ENCODE results near the gene TMEM125.

Gene TMEM125

DNA sequence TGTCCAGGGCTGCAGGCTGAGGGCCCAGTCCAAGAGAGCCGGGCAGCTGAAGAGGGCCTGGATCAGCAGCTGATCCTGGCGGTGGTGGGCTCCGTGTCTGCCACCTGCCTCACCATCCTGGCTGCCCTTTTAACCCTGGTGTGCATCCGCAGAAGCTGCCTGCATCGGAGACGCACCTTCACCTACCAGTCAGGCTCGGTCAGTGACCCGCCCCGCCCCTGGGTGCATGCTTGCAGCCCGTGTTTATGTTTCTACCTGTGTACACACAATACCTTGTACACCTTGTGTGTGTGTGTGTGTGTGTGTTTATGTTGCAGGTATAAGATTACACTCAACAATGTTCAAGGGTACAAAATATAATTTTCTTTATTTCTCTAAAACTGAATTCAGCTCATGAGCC is 44.0 kb downstream of the TMEM125 start:
- in situ Hi-C loops (cut with HindIII; ENCODE audit: low sequenced_read_pairs): no loop called here
- TF ChIP-seq, protein P1, sequence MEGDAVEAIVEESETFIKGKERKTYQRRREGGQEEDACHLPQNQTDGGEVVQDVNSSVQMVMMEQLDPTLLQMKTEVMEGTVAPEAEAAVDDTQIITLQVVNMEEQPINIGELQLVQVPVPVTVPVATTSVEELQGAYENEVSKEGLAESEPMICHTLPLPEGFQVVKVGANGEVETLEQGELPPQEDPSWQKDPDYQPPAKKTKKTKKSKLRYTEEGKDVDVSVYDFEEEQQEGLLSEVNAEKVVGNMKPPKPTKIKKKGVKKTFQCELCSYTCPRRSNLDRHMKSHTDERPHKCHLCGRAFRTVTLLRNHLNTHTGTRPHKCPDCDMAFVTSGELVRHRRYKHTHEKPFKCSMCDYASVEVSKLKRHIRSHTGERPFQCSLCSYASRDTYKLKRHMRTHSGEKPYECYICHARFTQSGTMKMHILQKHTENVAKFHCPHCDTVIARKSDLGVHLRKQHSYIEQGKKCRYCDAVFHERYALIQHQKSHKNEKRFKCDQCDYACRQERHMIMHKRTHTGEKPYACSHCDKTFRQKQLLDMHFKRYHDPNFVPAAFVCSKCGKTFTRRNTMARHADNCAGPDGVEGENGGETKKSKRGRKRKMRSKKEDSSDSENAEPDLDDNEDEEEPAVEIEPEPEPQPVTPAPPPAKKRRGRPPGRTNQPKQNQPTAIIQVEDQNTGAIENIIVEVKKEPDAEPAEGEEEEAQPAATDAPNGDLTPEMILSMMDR (IDR thresholded peaks at IDR 0.05; ENCODE audit: low read depth, low read length): no peak
- no peak overlapping the region for H3K4me3 ChIP-seq (ENCODE audit: low read depth, low read length)
- no peak for DNase-seq (ENCODE audit: low read depth, low spot score)

DNA sequence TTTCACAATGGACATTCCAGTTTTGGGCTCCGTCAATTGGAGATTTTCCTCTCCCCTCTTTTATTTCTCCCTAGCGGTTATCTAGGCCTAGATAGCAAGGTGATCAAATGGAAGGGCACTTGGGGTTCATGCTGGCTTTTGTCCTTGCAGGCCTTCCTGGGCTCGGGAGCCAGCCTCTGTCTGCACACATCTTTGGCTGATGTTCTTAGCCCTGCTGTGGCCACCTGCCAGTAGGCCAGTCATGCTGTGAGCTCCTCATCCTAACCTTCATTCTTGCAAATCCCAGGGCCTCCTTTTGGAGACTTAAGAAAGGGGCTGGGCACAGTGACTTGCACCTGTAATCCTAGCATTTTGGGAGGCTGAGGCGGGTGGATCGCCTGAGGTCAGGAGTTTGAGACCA is 44.5 kb downstream of the TMEM125 start:
- no peak for DNase-seq (ENCODE audit: low read depth, low spot score)
- in situ Hi-C loops (cut with HindIII; ENCODE audit: low sequenced_read_pairs): no loop called here
- TF ChIP-seq, protein P1 (IDR thresholded peaks at IDR 0.05; ENCODE audit: low read depth, low read length): no peak
- H3K4me3 ChIP-seq (ENCODE audit: low read depth, low read length): no peak overlapping the region

DNA sequence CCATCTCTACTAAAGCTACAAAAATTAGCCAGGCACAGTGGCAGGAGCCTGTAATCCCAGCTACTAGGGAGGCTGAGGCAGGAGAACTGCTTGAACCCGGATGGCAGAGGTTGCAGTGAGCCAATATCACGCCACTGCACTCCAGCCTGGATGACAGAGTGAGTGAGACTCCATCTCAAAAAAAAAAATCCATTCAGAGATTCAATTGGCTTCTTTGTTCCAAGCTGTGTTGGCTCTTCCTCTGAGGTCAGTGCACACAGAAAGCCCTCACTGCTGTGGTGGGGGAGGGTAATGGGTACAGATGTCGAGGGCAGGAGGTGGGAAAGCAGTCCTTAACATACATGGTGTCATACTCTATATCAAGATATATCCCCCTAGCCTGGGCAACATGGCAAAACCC is 45.7 kb downstream of the TMEM125 start:
- no peak for DNase-seq (ENCODE audit: low read depth, low spot score)
- TF ChIP-seq, protein P1 (IDR thresholded peaks at IDR 0.05; ENCODE audit: low read depth, low read length): no peak
- in situ Hi-C loops (cut with HindIII; ENCODE audit: low sequenced_read_pairs): no loop called here
- no peak overlapping the region for H3K4me3 ChIP-seq (ENCODE audit: low read depth, low read length)

DNA sequence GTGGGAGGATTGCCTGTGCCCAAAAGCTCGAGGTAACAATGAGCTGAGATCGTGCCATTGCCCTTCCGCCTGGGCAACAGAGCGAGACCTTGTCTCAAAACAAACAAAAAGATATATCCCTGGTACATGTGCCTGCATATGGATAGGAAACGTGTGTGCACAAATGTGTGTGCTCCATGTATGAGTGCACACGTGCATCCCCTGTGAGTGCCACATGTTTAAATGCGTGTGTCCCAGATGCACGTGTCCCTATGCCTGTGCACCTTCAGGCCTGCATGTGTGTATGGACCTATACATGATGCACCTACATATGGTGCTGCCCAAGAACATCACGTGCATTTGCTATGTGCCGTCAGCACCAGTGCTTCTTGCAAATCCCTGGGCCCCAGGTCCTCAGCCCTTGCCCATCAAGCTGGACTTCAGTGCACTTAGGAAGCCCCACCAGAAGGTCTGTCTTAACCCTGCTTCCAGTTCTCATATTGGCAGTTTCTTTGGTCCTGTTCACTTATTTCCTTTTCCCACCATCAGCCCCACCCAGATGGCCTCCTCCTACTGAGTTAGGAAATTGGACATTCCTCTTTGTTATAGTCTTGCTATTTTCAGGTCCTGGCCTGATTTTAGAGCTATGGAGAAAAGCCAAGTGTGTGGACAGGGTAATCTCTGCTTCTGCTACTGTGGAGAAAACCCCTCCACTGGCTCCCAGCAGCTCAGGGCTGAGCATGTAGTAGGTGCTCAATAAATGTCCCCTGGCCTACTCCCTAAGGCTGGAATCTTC is 46.4 kb downstream of the TMEM125 start:
- TF ChIP-seq, protein P1 (IDR thresholded peaks at IDR 0.05; ENCODE audit: low read depth, low read length): no peak
- in situ Hi-C loops (cut with HindIII; ENCODE audit: low sequenced_read_pairs): no loop called here
- DNase-seq (ENCODE audit: low read depth, low spot score): no peak
- H3K4me3 ChIP-seq (ENCODE audit: low read depth, low read length): no peak overlapping the region

DNA sequence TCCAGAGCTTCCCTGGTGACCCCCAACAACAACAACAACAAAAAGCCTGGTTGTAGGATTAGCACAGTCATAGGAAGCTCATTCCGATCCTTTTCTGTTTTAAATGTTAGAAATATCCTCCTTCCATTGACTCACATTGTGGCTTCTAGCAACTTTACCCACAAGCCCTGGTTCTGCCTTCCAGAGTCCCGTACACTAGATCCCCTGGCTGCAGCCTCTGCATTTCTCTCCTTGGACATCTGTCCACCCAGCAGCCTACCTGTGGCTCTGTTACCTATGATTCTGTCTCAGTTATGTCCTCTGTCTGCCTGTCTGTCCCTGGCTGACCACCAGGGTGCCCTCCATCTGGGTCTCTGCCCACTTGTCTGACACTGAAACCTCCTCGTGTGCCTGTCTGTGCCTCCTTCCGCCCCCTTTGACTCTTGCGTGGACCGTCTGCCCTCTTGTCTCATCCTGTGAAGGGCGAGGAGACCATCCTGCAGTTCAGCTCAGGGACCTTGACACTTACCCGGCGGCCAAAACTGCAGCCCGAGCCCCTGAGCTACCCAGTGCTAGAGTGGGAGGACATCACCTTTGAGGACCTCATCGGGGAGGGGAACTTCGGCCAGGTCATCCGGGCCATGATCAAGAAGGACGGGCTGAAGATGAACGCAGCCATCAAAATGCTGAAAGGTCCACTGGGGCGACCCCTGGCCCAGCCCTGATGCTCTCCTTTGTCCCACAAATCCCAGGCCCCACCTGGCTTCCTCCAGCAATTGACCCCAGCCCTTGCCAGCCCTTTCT is 47.1 kb downstream of the TMEM125 start:
- in situ Hi-C loops (cut with HindIII; ENCODE audit: low sequenced_read_pairs): no loop called here
- no peak overlapping the region for H3K4me3 ChIP-seq (ENCODE audit: low read depth, low read length)
- DNase-seq (ENCODE audit: low read depth, low spot score): no peak
- TF ChIP-seq, protein P1 (IDR thresholded peaks at IDR 0.05; ENCODE audit: low read depth, low read length): peak; percentile 23

DNA sequence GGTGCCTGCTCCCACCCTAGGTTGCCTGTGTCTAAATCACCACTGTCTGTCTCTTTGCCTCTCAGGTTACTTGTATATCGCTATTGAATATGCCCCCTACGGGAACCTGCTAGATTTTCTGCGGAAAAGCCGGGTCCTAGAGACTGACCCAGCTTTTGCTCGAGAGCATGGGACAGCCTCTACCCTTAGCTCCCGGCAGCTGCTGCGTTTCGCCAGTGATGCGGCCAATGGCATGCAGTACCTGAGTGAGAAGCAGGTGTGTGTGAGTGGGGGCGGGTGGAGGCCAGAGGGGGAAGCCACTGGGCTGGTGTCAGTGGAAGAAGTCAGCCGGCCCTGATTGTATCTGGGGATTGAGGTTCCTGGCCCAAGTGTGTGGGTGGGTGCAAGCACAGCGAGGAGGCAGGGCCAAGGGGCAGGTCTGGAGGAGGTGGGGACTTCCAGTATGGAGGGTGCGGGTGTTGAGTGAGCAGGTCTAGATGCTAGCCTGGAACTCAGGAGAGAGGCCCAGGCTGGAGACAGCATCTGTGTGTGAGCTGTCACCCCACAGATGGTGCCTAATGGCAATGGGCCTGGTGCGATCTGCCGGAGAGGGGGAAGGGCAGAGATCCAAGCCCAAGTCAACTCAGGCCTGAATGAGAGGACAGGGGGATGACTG is 48.2 kb downstream of the TMEM125 start:
- TF ChIP-seq, protein P1 (IDR thresholded peaks at IDR 0.05; ENCODE audit: low read depth, low read length): no peak
- no peak for DNase-seq (ENCODE audit: low read depth, low spot score)

More for the DNA sequence above, 48.2 kb downstream of the TMEM125 start:
- no peak overlapping the region for H3K4me3 ChIP-seq (ENCODE audit: low read depth, low read length)
- in situ Hi-C loops (cut with HindIII; ENCODE audit: low sequenced_read_pairs): no loop called here
